Measurements from ENCODE around the gene RASD2. TPM values are rescaled to one million over a fixed set of nuclear protein-coding genes. Genes with fewer than 3 reads are reported as not detected.

The RASD2 gene
- total RNA-seq, 1 donor from 2014 or later: 0.27 TPM

DNA sequence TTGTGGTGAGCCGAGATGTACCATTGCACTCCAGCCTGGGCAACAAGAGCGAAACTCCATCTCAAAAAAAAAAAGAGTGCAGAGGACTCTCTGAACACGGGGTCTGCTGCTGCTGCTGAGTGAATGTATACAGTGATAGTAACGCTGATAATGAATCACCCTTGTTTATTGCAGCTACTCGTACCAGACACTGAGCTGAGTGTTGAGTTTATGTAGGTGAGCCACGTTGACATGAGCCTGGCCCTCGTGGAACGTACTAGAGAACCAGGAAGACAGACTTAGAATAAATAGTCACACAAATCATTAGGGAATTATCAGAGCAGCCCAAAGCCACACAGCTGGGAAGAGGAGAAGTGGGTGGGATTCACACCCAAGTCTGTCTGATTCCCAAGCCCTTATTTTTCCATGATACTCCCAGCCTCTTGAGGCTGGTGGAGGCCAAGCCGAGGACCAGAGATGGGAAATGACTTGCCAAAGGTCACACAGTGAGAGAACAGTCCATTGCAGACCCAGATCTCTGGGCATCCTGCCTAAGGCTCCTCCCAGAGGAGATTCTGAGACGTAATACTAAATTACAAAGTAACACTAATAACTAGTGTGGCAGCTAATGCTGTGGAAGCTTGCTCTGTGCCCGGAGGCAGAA, 41.7 kb downstream of the RASD2 start:
- Mint-ChIP-seq H3K27ac (ENCODE audit: unreplicated experiment) (no peak overlapping the region), H3K4me3 (ENCODE audit: unreplicated experiment) (no peak overlapping the region), H3K36me3 (ENCODE audit: low read depth) (no peaks in the 10 kb centered on the region), H3K9me3 (ENCODE audit: low read depth) (peaks cover 4% of the 10 kb centered on the region), H3K27me3 (ENCODE audit: low read depth) (no peaks in the 10 kb centered on the region), H3K4me1 (ENCODE audit: low read depth) (peaks cover 2% of the 10 kb centered on the region)
- TF ChIP-seq, protein P1, sequence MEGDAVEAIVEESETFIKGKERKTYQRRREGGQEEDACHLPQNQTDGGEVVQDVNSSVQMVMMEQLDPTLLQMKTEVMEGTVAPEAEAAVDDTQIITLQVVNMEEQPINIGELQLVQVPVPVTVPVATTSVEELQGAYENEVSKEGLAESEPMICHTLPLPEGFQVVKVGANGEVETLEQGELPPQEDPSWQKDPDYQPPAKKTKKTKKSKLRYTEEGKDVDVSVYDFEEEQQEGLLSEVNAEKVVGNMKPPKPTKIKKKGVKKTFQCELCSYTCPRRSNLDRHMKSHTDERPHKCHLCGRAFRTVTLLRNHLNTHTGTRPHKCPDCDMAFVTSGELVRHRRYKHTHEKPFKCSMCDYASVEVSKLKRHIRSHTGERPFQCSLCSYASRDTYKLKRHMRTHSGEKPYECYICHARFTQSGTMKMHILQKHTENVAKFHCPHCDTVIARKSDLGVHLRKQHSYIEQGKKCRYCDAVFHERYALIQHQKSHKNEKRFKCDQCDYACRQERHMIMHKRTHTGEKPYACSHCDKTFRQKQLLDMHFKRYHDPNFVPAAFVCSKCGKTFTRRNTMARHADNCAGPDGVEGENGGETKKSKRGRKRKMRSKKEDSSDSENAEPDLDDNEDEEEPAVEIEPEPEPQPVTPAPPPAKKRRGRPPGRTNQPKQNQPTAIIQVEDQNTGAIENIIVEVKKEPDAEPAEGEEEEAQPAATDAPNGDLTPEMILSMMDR (IDR thresholded peaks at IDR 0.05): no peak
- DNase-seq (ENCODE audit: low spot score): no peak

GRCh38 chr22:35582861-35583670, 42.4 kb downstream of the RASD2 start:
- Mint-ChIP-seq H3K4me3 (ENCODE audit: unreplicated experiment) (no peak overlapping the region), H3K27me3 (ENCODE audit: low read depth) (no peaks in the 10 kb centered on the region), H3K9me3 (ENCODE audit: low read depth) (peaks cover 4% of the 10 kb centered on the region), H3K4me1 (ENCODE audit: low read depth) (peaks cover 9% of the 10 kb centered on the region), H3K27ac (ENCODE audit: unreplicated experiment) (no peak overlapping the region), H3K36me3 (ENCODE audit: low read depth) (no peaks in the 10 kb centered on the region)
- TF ChIP-seq, protein P1 (IDR thresholded peaks at IDR 0.05): peak; percentile 97
- no peak for DNase-seq (ENCODE audit: low spot score)

DNA sequence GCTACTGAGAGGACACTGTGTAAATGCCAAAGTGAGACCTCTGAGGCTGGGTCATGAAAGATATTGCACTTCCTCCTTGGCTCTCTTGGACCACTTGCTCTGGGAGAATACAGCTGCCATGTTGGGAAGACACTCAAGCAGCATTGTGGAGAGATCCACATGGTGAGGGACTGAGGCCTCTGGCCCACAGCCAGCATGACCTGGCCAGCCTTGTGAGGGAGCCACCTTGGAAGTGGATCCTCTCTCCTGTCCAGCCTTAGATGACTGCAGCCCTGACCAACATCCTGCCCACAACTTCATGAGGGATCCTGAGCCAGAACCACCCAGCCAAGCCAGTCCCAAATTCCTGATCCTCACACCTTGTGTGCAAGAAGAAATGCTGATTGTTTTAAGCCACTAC, 46.1 kb downstream of the RASD2 start:
- peaks cover 26% of the 10 kb centered on the region for H3K4me1 Mint-ChIP-seq (ENCODE audit: low read depth)
- H3K27me3 Mint-ChIP-seq (ENCODE audit: low read depth): no peaks in the 10 kb centered on the region
- no peak for DNase-seq (ENCODE audit: low spot score)
- TF ChIP-seq, protein P1 (IDR thresholded peaks at IDR 0.05): no peak
- H3K9me3 Mint-ChIP-seq (ENCODE audit: low read depth): peaks cover 4% of the 10 kb centered on the region
- H3K4me3 Mint-ChIP-seq (ENCODE audit: unreplicated experiment): no peak overlapping the region
- no peak overlapping the region for H3K27ac Mint-ChIP-seq (ENCODE audit: unreplicated experiment)
- no peaks in the 10 kb centered on the region for H3K36me3 Mint-ChIP-seq (ENCODE audit: low read depth)

DNA sequence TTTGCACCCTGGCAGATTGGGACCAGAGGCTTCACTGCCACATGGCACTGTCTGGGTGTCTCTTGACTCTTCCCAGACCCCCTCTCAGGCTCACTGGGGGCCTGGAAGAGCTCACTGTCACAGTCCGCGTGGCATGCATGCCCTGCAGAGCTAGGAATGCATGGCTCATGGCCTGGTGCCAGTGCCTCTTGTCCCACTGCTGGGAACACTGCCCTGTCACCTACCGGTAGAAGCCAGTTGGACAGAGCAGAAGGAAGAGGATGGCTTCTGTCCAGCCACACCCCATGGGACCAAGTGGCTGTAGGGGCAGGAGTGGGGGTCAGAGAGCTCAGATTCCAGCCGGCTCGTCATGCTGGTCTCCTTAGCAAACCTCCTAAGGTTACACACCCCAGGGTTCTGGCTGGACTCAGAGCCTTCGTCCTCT, 46.8 kb downstream of the RASD2 start:
- Mint-ChIP-seq H3K4me1 (ENCODE audit: low read depth) (peaks cover 27% of the 10 kb centered on the region), H3K36me3 (ENCODE audit: low read depth) (no peaks in the 10 kb centered on the region), H3K9me3 (ENCODE audit: low read depth) (peaks cover 4% of the 10 kb centered on the region), H3K4me3 (ENCODE audit: unreplicated experiment) (no peak overlapping the region), H3K27me3 (ENCODE audit: low read depth) (no peaks in the 10 kb centered on the region), H3K27ac (ENCODE audit: unreplicated experiment) (peak overlapping the region; percentile 63)
- TF ChIP-seq, protein P1 (IDR thresholded peaks at IDR 0.05): peak; percentile 30
- no peak for DNase-seq (ENCODE audit: low spot score)

DNA sequence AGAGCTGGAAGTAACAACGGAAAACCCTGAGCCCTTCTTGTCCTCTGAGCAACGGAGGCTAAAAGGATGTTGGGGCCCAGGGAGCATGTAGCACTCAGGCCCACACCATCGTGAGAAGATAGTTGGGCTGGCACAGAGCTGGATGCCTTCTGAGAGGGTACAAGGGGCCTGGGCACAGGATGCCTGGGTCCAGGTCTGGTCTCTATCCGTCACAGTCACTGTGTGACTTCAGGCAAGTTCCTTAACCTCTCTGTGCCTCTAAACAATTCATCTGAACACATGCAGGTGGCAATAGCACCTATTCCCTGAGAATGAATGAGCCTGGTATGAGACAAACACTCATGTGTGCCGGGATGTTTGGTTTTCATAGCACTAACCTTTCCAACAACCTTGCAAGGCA, 47.3 kb downstream of the RASD2 start:
- Mint-ChIP-seq H3K27ac (ENCODE audit: unreplicated experiment) (peak overlapping the region; percentile 63), H3K36me3 (ENCODE audit: low read depth) (no peaks in the 10 kb centered on the region), H3K4me3 (ENCODE audit: unreplicated experiment) (no peak overlapping the region), H3K4me1 (ENCODE audit: low read depth) (peaks cover 31% of the 10 kb centered on the region), H3K27me3 (ENCODE audit: low read depth) (no peaks in the 10 kb centered on the region), H3K9me3 (ENCODE audit: low read depth) (peaks cover 4% of the 10 kb centered on the region)
- DNase-seq (ENCODE audit: low spot score): no peak
- TF ChIP-seq, protein P1 (IDR thresholded peaks at IDR 0.05): no peak
